ENCODE measurements around the gene NAV2. TPM values are rescaled to one million over a fixed set of nuclear protein-coding genes. Genes with fewer than 3 reads are reported as not detected.

Gene NAV2
- polyA plus RNA-seq, 1 donor from 2014 or later: 3.0 TPM

- TF ChIP-seq MXI1 (conservative IDR thresholded peaks at IDR 0.05; ENCODE audit: poor library complexity, severe bottlenecking) (no peak), EP300 (conservative IDR thresholded peaks at IDR 0.05; ENCODE audit: poor library complexity, severe bottlenecking) (no peak), TAF1 (IDR thresholded peaks at IDR 0.05; ENCODE audit: low read depth) (no peak), CTCF (IDR thresholded peaks at IDR 0.05; ENCODE audit: poor library complexity, severe bottlenecking) (no peak), EZH2 (IDR thresholded peaks at IDR 0.05; ENCODE audit: borderline replicate concordance, insufficient read depth, low read length, poor library complexity, severe bottlenecking) (no peak), SMC3 (conservative IDR thresholded peaks at IDR 0.05; ENCODE audit: poor library complexity) (no peak), RAD21 (conservative IDR thresholded peaks at IDR 0.05) (no peak), POLR2AphosphoS5 (IDR thresholded peaks at IDR 0.05) (no peak)
- TF ChIP-seq, protein P1, sequence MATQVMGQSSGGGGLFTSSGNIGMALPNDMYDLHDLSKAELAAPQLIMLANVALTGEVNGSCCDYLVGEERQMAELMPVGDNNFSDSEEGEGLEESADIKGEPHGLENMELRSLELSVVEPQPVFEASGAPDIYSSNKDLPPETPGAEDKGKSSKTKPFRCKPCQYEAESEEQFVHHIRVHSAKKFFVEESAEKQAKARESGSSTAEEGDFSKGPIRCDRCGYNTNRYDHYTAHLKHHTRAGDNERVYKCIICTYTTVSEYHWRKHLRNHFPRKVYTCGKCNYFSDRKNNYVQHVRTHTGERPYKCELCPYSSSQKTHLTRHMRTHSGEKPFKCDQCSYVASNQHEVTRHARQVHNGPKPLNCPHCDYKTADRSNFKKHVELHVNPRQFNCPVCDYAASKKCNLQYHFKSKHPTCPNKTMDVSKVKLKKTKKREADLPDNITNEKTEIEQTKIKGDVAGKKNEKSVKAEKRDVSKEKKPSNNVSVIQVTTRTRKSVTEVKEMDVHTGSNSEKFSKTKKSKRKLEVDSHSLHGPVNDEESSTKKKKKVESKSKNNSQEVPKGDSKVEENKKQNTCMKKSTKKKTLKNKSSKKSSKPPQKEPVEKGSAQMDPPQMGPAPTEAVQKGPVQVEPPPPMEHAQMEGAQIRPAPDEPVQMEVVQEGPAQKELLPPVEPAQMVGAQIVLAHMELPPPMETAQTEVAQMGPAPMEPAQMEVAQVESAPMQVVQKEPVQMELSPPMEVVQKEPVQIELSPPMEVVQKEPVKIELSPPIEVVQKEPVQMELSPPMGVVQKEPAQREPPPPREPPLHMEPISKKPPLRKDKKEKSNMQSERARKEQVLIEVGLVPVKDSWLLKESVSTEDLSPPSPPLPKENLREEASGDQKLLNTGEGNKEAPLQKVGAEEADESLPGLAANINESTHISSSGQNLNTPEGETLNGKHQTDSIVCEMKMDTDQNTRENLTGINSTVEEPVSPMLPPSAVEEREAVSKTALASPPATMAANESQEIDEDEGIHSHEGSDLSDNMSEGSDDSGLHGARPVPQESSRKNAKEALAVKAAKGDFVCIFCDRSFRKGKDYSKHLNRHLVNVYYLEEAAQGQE (IDR thresholded peaks at IDR 0.05; ENCODE audit: borderline replicate concordance): no peak
- no peaks in the 10 kb centered on the region for H3K79me2 ChIP-seq (replicated peaks; ENCODE audit: insufficient read depth, low read length)
- no peak overlapping the region for H2AFZ ChIP-seq (ENCODE audit: low read depth, low read length)
- H3K9ac ChIP-seq (ENCODE audit: low read length): no peak overlapping the region
- no peak overlapping the region for H3K27ac ChIP-seq (ENCODE audit: low read length)
- H4K20me1 ChIP-seq (ENCODE audit: insufficient read depth): no peaks in the 10 kb centered on the region
- no peak overlapping the region for H3K4me2 ChIP-seq (ENCODE audit: low read length)
- H3K36me3 ChIP-seq (ENCODE audit: insufficient read depth, low read length): no peaks in the 10 kb centered on the region
- no peaks in the 10 kb centered on the region for H3K27me3 ChIP-seq (ENCODE audit: insufficient read depth, low read depth, low read length)
- H3K9me2 ChIP-seq (ENCODE audit: insufficient read depth, low read length): no peaks in the 10 kb centered on the region
- H3K4me3 ChIP-seq (ENCODE audit: low read length): no peak overlapping the region
- H3K9me3 ChIP-seq (ENCODE audit: low read length): no peaks in the 10 kb centered on the region
- no peaks in the 10 kb centered on the region for H3F3A ChIP-seq (ENCODE audit: insufficient read depth, low read length, poor library complexity, severe bottlenecking)
These were observed 161.6 kb downstream of the NAV2 start for GRCh38 chr11:19874266-19874665.

DNA sequence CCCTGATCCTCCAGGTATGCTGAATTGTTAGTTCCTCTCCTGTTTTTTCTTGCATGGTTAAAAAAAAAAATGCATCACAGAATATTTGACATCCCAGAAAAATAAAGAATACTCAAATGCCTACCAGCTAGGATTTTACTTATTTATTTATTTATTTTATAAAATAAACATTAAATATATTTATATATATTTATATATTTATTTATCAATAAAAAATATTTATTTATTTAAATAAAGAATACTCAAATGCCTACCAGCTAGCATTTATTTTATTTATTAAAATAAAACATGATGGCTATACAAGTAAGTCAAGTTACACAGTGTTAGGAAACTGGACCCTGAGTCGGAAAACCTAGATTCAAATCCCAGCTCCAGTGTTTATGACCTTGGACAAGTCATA is 164.1 kb downstream of the NAV2 start:
- no peaks in the 10 kb centered on the region for H3K9me2 ChIP-seq (ENCODE audit: insufficient read depth, low read length)
- no peak for TF ChIP-seq EZH2 (IDR thresholded peaks at IDR 0.05; ENCODE audit: borderline replicate concordance, insufficient read depth, low read length, poor library complexity, severe bottlenecking)
- TF ChIP-seq SMC3 (conservative IDR thresholded peaks at IDR 0.05; ENCODE audit: poor library complexity): no peak
- no peak for TF ChIP-seq CTCF (IDR thresholded peaks at IDR 0.05; ENCODE audit: poor library complexity, severe bottlenecking)
- no peak for TF ChIP-seq RAD21 (conservative IDR thresholded peaks at IDR 0.05)
- TF ChIP-seq MXI1 (conservative IDR thresholded peaks at IDR 0.05; ENCODE audit: poor library complexity, severe bottlenecking): no peak
- no peak for TF ChIP-seq POLR2AphosphoS5 (IDR thresholded peaks at IDR 0.05)
- TF ChIP-seq EP300 (conservative IDR thresholded peaks at IDR 0.05; ENCODE audit: poor library complexity, severe bottlenecking): no peak
- TF ChIP-seq, protein P1 (IDR thresholded peaks at IDR 0.05; ENCODE audit: borderline replicate concordance): no peak
- TF ChIP-seq TAF1 (IDR thresholded peaks at IDR 0.05; ENCODE audit: low read depth): no peak
- H3K27ac ChIP-seq (ENCODE audit: low read length): no peak overlapping the region
- H3F3A ChIP-seq (ENCODE audit: insufficient read depth, low read length, poor library complexity, severe bottlenecking): no peaks in the 10 kb centered on the region
- H2AFZ ChIP-seq (ENCODE audit: low read depth, low read length): no peak overlapping the region
- H3K79me2 ChIP-seq (replicated peaks; ENCODE audit: insufficient read depth, low read length): no peaks in the 10 kb centered on the region
- no peaks in the 10 kb centered on the region for H3K27me3 ChIP-seq (ENCODE audit: insufficient read depth, low read depth, low read length)
- H4K20me1 ChIP-seq (ENCODE audit: insufficient read depth): no peaks in the 10 kb centered on the region
- no peak overlapping the region for H3K4me2 ChIP-seq (ENCODE audit: low read length)
- no peaks in the 10 kb centered on the region for H3K36me3 ChIP-seq (ENCODE audit: insufficient read depth, low read length)
- no peaks in the 10 kb centered on the region for H3K9me3 ChIP-seq (ENCODE audit: low read length)
- no peak overlapping the region for H3K4me3 ChIP-seq (ENCODE audit: low read length)
- H3K9ac ChIP-seq (ENCODE audit: low read length): no peak overlapping the region

All from neural cell (in vitro differentiated cells).